GM12873 (cell line): ENCODE data around the gene ADAMTSL3.

Experiments used
- TF ChIP-seq, protein P1 (sequence below): IDR thresholded peaks from 2 replicates; pipeline ENCODE4 v1.5.1; 2012; ENCODE audit warnings: low read depth, mild to moderate bottlenecking, moderate library complexity, low read length, control low read depth; ENCODE audit not compliant: insufficient read depth; ENCODE audit errors: missing control alignments

Gene ADAMTSL3

GRCh38 chr15:83671603-83672002, 17.7 kb downstream of the ADAMTSL3 start:
- TF ChIP-seq, protein P1, sequence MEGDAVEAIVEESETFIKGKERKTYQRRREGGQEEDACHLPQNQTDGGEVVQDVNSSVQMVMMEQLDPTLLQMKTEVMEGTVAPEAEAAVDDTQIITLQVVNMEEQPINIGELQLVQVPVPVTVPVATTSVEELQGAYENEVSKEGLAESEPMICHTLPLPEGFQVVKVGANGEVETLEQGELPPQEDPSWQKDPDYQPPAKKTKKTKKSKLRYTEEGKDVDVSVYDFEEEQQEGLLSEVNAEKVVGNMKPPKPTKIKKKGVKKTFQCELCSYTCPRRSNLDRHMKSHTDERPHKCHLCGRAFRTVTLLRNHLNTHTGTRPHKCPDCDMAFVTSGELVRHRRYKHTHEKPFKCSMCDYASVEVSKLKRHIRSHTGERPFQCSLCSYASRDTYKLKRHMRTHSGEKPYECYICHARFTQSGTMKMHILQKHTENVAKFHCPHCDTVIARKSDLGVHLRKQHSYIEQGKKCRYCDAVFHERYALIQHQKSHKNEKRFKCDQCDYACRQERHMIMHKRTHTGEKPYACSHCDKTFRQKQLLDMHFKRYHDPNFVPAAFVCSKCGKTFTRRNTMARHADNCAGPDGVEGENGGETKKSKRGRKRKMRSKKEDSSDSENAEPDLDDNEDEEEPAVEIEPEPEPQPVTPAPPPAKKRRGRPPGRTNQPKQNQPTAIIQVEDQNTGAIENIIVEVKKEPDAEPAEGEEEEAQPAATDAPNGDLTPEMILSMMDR, result no peak

GRCh38 chr15:83673385-83673784, 19.5 kb downstream of the ADAMTSL3 start:
- TF ChIP-seq, protein P1, result no peak

- TF ChIP-seq, protein P1, result no peak
Measured at GRCh38 chr15:83682476-83683088, 28.7 kb downstream of the ADAMTSL3 start.

- TF ChIP-seq, protein P1, result no peak
Measured at GRCh38 chr15:83685916-83686332, 32.0 kb downstream of the ADAMTSL3 start.

GRCh38 chr15:83688201-83688600, 34.3 kb downstream of the ADAMTSL3 start:
- TF ChIP-seq, protein P1, result no peak

- TF ChIP-seq, protein P1, result no peak
Measured at GRCh38 chr15:83690676-83691075, 36.8 kb downstream of the ADAMTSL3 start.

DNA sequence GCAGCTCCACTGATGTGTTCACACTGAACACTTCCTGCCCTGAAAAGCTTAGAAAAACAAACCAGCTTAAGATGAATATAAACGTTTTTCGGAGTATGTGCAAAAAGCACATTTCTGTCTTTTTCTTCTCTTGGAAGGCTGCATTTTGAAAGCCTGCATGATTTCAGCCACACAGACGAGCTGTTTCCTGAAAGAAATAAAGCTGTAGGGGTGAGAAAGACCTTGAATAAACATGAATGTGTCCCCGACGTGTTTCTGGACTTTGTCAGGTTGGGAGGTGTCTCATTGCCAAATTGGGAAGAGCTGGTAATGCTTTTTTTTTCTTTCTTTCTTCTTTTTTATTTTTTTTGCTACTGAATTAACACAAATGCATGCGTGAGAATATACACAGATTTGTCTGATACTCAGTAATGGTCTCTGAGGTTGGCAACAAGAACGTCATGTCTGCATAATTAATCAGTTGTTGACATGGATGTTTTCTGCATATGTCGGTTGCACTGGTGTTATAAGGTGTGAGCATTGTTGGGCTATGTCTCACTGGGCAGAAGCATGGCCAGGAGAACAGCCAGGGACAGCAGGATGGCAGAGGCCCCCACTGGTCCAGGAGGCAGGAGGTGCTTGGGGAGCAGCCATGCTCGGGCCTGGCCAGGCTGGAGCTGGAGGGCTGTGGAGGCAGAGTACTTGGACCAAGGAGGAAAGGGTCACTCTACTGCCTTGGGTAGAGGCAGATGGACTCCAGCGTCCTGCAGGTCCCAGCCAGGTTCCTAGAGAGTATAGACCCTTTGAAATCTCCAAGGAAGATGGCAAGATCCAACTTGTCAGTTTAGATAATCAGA, 39.0 kb downstream of the ADAMTSL3 start:
- TF ChIP-seq, protein P1, result no peak
